ENCODE results near the gene HOXC5.

The HOXC5 gene

DNA sequence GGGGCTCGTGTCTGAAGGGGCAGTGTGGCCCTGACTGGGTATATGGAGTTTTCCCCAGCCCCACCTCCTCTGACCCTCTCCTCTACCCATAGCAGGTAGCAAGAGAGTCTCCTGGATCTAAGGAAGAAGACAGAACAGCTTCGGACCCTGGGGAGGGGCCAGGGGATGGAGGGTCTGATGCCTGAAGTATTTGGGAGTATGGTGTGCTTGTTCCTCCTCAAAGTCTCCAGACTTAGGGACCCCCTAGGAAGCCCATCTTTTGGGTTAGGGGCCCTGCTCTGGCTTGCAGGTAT is 24.6 kb upstream of the HOXC5 start:
- DNase-seq = no peak

DNA sequence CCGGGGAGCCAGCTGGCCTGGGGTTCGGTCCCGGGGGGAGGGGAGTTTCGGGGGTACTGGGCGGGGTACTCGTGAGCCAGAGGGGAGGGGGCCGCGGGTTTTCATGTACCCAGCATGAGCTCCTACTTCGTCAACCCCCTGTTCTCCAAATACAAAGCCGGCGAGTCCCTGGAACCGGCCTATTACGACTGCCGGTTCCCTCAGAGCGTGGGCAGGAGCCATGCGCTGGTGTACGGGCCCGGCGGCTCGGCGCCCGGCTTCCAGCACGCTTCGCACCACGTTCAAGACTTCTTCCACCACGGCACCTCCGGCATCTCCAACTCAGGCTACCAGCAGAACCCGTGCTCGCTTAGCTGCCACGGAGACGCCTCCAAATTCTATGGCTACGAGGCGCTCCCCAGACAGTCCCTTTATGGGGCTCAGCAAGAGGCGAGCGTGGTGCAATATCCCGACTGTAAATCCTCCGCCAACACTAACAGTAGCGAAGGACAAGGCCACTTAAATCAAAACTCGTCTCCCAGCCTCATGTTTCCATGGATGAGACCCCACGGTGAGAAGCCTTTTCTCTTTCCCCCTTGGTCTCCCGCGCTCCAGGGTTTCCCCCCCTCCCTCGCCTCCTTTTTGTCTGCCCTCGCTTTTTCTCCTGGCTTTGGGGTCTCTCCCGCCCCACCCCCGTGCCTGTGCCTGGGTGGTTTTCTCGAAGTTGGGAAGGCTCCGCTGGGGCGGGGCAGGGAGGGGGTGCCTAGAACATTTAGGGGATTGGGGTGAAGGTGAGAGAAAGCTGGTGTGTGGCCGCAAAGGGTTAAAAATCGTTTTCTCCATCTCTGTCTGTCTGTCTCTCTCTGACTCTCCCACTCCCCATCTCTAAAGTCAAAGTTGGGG is 23.4 kb upstream of the HOXC5 start:
- no peak for DNase-seq

DNA sequence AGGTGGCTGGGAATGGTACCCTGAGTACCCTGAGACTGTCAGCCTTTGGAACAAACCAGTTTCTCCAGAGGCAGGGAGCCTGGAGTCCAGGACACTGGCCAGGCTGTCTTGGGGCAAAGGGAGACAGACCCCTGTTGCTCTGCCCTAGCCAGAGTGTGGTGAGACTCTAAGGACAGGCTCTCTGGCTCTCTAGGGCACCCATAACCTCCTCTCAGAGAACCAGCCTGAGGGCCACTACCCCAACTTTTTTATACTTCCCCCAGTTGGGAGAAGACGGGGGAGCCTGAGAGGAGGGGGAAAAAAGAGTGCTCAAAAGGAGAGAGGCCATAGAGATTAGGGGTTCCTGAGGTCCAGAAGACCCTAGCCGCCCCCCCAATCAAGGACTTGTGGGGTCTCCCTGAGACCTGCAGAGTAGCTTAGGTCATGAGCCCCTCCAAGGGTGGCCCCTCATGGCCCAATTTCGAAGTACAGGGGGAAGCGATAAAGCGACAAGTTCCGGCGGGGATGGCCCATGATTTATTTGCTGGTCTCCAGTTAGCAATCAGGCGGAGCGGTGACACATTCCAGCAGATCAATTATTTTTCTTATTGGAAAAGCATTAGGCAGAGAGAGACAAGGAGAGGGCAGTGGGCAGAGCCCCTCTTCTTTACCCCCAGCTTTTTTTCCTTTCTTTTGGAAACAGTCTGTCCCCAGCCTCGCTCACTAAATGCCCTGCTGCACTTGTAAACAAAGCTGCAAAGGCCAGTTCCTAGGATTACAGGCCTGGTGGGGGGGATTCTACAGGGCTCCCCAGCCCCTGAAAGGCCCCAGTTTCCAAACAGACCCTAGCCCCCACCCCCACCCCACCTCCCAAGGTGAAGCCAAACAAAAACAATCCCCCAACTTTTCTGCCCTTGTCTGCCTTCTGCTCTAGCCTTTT is 22.5 kb upstream of the HOXC5 start:
- no peak for DNase-seq

DNA sequence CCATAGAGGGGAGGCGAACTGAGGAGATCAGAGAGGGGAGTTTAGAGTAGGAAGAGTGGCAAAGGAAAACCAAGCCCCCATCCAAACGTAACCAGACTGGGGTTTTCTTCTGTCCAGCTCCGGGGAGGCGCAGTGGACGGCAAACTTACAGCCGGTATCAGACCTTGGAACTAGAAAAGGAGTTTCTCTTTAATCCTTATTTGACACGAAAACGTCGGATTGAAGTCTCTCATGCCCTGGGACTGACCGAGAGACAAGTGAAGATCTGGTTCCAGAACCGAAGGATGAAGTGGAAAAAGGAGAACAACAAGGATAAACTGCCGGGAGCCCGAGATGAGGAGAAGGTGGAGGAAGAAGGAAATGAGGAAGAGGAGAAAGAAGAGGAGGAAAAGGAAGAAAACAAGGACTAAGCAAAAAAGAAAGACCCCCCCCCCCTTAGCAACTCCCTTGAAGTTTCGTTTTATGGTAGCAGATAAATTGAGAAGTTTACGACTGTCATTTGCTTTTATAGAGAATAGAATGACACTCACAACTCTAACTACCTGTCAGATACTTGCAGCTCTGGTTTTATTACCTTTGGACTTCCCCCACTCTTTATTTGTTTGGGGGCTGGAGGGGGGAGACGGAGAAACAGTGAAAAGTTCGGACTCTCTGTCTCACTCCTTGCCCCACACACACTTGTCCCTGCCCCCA is 21.7 kb upstream of the HOXC5 start:
- DNase-seq = no peak

DNA sequence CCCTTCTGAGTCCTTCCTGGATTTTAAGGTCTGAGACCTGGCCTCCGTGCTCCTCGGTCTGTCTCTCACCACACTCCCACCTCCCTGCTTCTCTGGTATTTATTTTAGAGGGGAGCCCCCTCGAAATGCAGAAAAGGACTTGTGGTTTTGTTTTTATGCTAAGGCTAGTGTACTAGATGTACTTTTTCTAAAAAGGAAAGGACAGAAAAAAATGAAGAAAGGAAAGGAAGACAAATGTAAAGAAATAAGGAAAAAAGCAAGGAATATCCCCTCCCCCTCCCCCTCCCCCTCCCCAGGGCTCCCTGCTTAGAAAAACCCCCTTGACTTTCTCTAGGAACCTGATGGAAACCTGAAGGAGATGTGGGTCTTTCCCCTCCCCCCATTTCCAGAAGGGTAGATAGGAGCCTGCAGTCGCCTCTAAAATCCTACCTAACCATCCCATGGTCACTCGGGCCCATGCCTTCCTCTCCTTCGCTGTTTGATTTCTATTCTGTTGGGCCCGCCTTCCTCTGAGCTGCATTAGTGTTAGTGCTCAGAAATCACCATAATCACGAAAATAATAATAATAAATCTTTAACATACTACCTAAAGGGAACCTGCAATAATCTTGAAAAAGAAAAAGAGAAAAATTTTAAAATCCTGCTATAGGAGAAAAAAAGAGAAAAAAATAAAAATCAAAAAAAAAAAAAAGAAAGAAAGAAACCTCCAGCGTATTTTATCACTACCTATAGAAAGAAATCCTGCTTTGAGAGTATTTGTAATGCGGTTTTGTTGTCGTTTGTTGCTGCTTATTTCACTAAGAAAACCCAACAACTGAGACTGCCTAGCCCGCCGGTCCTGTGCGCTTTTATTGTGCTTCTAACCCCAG is 21.0 kb upstream of the HOXC5 start:
- no peak for DNase-seq

DNA sequence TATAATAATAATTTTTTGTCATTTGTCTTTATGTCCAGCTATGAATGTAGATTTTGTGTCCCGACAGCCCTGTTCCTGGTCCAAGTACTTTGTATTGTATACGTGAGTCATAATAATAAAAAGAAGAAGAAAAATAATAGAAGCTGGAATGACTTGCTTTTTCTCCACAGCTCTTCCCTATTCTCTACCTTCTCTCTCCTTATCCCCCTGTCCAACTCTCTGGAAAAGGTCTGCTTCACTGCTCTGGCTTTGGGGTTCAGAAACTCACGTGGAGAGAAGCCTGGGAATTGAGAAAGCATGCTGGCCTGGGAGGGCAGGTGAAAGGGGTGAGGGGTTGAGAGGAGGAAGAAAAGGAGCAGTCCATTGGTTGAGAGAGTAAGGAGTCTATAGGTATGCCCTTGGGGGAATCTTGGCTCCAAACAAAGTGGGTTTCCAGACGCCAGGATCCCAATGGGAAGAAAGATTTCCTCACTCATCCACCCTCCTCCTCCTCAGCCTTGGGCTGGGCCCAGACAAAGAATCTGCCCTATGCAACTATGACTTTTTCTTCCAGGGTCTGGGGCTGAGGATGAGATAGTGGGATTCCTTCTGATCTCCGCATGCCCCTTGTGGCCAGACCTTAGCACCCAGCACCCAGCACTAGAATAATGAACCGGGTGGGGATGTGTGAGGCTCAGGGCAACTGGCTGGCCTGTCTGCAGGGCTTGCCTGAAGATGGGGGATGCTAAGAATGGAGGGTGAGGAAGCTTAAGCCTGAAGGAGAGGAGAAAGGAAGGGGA is 20.0 kb upstream of the HOXC5 start:
- DNase-seq = no peak

DNA sequence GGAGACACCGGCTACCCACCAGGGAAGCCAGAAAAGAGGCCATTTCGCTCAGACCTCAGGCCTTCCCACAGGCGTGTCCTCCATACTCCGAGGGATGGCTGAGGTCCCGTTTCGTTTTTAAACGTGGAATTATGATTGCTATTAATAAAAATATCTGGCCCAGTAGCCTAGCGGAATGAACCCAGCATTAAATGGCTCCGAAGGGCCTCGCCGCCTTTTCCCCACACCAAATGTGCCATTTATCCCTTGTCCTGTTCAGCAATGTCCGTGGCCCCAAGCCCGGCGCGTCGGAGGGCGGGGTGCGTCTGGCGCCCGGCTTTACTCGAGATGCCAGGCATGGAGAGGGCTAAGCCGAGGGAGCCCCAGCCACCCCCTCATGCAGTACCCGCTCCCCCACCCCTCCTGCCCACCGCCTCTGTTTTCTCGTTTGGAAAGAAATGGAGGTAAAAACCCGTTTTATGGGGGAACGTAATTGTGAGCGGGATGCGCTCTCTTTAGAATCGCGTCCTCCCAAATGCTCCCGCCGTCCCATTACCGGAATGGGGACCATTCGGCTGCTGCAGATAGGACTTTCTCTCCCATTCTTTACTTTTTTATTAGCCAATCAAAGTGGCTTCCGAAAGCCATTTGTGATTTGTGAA is 18.4 kb upstream of the HOXC5 start:
- DNase-seq = no peak

DNA sequence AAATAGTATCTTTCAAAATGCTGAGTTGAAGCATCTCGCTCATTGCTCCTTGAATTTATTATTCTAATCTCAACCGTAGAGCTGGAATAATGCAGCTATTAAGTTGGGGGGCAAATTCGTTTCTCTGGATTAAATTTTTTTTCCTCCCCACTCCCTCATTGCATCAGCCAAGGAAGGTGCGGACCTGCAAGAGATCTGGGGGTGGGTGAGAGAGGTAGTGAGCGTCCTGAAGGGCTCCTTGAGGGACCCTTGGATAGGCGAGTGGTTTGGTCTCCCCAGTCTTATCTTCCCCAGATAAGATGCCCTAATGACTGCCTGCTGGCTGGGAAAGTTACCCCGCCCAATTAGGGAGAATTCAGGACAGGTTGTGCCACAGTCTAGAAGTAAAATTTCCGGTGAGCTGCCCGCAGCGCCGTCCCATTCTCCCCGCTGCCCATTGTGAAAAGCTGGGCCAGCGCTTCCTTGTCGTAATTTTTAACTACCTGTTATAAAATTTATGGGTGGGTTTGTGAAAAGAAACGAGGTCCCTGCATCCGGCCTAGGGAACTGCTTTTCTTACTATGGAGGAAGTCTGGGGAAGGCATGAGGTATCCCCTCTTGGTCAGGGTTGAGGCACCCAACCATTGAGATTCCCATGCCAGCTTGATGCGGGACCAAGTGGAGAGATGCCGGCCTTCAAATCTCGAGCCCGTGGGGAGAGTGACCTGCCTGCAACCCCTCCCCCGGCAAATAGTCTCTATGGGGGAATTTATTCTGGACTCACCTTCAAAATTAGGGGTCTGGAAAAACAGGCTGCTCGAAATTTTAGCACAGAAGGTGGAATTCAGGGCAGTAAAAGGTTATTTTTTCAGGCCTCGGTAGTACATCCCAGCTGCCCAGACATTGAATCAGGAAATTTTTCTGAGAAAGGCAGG is 17.6 kb upstream of the HOXC5 start:
- DNase-seq = no peak

DNA sequence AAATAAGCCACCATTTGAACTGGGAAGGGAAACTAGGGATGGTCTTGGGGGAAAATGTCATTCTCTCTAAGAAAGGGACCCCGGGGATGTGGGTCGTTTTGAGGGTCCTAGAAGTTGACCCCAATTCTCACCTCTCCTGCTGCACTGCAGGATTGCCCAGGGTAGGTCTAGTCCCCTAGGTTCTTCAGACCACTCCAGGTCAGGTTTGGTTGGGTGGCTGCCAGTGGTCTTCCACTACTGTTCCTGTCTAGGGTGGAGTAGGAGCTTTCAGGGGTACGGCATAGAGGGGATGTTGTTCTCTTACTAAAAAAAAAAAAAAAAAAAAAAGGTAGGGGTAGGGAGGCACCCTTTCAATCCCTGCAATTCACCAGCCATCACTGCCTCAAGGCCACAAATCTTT is 16.8 kb upstream of the HOXC5 start:
- DNase-seq = no peak

DNA sequence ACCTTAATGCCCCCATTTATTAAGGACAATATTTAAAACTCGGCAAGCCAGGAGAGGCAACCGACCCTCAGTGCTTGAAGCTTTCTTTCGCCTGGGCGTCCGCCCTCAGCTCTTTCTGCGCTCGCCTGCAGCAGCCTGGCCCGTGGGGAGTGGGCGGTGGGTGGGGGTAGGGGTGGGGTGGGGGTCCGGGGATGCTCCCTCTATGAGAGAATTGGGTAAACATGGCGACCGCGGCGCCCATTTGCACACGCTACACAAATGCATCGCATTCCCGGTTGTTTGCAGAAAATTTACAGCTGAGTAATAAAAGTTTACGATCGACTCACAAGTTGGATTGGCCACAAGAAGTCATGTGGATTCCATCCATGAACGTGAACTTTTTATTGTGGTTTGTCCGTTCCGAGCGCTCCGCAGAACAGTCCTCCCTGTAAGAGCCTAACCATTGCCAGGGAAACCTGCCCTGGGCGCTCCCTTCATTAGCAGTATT is 16.3 kb upstream of the HOXC5 start:
- no peak for DNase-seq

DNA sequence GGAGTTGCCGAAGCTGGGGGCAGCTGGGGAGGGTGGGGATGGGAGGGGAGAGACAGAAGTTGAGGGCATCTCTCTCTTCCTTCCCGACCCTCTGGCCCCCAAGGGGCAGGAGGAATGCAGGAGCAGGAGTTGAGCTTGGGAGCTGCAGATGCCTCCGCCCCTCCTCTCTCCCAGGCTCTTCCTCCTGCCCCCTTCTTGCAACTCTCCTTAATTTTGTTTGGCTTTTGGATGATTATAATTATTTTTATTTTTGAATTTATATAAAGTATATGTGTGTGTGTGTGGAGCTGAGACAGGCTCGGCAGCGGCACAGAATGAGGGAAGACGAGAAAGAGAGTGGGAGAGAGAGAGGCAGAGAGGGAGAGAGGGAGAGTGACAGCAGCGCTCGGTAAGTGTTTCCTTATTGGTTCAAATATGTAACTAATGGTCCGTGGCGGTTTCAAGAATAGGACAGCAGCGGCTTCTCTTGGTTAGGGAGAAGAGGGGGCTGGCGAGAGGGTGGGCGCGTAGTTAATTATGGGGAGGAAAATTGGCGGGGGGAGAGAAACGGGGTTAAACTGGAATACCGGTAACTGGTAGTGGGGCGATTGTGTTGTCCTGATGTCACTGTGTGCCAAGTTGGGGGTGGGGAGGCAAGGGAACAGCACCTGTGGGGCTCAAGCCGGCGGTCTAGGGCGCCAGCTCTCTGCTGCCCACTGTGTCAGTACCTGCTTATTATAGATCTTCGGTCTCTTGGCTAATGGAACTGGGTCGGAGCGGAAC is 15.6 kb upstream of the HOXC5 start:
- no peak for DNase-seq

DNA sequence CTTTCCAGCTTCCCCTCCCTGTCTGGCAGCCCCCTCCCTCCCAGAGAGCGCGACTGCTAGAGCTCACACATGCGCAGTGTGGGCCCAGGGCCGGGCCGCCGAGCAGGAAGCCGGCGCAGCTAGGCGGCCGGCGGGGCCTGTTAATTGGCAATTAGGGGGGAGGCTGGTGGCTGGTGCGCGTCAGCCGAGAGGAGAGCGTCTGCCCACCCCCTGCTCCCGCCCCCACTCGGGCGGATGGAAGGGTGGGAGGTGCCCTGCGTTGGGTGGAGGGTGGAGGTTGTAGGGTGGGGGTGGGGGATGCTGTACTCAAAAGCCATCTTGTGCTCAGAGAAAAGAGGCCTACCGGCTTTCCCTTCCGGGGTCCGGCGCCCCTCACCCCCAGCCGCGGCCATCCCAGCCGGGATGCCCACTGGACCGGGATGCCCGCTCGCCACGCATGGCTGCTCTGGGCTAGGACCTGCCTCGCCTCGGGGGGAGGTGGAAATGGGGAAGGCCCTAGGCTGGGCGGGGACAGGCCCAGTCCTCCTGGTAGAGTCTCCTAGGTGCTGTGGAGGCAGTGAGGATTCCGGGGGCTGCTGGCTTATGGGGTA is 14.9 kb upstream of the HOXC5 start:
- peak; percentile 37 for DNase-seq

DNA sequence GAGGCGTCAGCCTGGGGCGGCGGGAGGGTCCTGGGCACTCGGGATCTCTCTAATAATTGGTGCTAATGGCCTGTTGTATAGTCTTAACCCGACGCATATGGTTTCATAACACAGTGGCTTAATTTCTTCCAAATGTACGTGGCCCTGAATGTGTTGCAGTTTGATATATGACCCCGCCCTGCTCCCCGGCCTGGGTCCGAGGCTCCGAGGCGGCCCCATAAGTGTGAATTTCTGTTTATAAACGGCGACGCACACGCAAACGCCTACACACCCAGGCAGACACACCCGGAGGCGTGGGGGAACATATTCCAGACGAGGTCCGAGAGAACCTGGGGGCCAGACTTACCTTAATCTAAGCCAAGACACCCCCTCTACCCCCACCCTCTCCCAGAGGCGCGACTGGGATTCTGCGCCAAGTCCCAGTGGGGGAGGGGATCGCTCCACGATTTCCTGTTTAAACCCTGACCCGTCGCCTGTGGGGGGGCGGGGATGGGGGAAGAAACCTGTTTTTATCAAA is 14.3 kb upstream of the HOXC5 start:
- DNase-seq = no peak

DNA sequence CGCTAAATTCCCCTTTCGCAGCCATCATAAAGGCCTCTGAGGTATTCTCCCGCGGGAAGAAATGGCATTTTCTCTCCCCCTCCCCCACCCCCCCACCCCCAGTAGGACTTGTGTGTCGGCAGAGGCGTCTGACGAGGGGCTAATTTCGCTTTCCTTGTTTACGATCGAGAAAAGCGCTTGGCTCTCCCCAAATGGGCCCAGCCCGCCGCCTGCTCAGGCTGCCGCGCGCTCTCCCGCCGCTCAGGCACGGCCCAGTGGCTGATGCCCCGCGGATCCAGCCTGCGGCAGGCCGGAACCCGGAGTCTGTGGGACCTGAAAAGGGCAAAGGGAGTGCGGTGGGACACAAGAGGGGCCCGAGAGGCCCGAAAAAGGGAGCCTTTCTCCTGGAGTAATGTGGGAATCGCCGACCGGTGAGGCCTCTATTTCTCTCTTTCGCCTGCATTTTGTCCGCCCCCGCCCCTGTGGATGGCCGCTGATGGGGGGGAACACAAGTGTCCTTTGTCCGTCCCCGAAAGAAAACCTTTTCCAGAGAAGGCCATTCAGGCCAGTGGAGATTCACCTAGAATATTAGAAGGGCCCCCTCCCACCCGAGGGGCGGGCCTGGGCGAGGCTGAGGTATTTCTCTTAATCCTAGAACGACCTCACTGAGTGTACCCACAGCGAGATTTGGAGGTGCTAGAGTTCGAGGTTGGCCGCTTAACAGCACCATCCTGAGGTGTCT is 13.6 kb upstream of the HOXC5 start:
- no peak for DNase-seq

DNA sequence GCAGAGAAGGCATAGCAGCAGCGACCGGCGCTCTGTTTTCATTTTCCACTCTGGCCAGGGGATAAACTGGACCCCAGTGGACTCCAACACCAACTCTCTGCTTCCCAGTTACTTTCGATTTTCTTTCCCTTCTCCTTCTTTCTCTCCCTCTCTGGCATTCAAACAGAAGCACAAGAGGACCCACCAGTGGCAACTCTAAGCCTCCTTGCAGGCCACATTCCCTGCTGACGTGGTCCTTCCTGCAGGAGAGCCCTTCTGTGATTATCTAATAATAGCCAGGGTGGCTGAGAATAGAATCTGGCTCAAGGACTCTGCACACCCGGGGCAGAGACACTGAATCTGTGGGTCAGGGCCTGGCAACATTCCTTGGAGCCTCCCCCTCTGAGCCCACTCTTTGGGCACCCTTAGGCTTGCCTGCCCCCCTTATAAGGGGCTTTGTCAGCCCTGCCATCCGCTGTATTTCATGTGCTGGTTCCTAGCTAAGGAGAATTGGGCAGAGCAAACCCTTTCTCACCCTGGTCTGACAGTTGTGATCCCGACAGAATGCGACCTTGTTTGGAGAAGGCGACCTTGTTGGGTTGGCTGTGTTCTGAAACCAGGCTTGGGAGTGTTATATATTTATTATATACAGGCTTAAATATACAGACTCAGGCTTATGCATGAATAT is 12.8 kb upstream of the HOXC5 start:
- DNase-seq = no peak

DNA sequence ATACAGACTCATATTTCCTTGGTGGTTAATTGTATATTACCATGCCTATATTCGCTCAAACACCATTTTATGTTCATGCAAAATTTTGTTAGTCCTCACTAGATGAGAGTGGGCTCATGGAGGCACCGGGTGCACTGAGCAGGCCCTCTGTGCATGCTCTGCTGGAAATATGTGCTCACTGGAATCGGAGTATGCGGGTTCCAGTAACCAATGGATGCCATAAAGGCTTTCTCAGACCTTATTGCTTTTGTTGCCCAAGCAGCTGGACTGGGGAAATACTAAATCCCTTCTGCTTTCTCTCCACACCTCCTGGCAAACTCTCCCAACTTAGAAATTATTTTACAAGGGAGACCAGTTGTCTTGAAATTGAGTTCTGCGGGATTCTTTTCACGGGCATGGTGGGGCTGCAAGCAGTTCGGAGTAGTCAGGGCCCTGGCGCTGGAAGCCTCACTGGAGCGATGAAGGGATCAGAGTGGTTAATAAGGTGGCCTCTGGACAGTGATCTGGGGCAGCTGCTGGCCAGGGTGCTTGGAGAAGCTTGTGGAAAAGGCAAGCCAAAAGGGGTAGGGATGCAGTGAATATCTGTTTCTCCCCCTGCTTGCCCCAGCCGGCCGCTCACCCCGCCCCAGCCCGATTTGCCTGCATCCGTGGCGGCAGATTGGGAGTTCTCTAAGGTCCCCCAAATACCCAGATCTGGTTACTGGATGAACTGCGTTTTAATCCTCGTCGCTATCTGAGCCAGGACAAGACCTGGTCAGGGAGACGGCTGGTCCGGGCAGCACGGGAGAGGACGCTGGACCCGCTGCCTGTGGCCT is 12.1 kb upstream of the HOXC5 start:
- no peak for DNase-seq
